Measurements from ENCODE around the gene FAM107B. TPM values are rescaled to one million over a fixed set of nuclear protein-coding genes. Genes with fewer than 3 reads are reported as not detected.

FAM107B gene
- total and polyA plus RNA-seq, 10 of the 15 experiments (the other 5 are each of a cell fraction or from before 2014, with no cell fraction given) = 22.9 to 162 (median 86.6) TPM

GRCh38 chr10:14478604-14479003, 296.1 kb downstream of the FAM107B start:
- DNase-seq (ENCODE audit: low read depth, low spot score) (no peak), FAIRE-seq (no peak), ATAC-seq (peak; percentile 69)
- ChIA-PET SMC1A (ENCODE audit: uncharacterized antibody, unreplicated experiment) (interaction anchor here (7.4 kb wide), 1 partner anchor 280 kb away, joined by 52 read pairs; no protein-coding TSS in a partner anchor), POLR2A (interaction anchor here (0.6 kb wide), 1 partner anchor 282 kb away, joined by 3 read pairs; no protein-coding TSS in a partner anchor), CTCF (interaction anchor here (0.6 to 6.0 kb wide), 5 partner anchors 15 to 695 kb away, joined by 3 to 63 read pairs (median 3); no protein-coding TSS in a partner anchor), RAD21 (ENCODE audit: unreplicated experiment) (interaction anchor here (1.0 to 4.5 kb wide), 3 partner anchors 278 to 283 kb away, joined by 4 to 27 read pairs (median 4); no protein-coding TSS in a partner anchor)
- H3K27ac ChIP-seq (ENCODE audit: control insufficient read depth, insufficient read depth) = no peak overlapping the region
- no peak overlapping the region for H3K4me2 ChIP-seq (ENCODE audit: control insufficient read depth, insufficient read depth)
- TF ChIP-seq, protein P1, sequence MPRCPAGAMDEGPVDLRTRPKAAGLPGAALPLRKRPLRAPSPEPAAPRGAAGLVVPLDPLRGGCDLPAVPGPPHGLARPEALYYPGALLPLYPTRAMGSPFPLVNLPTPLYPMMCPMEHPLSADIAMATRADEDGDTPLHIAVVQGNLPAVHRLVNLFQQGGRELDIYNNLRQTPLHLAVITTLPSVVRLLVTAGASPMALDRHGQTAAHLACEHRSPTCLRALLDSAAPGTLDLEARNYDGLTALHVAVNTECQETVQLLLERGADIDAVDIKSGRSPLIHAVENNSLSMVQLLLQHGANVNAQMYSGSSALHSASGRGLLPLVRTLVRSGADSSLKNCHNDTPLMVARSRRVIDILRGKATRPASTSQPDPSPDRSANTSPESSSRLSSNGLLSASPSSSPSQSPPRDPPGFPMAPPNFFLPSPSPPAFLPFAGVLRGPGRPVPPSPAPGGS (IDR thresholded peaks at IDR 0.05; ENCODE audit: borderline replicate concordance, insufficient read depth, low read depth, low read length, poor library complexity, severe bottlenecking) = no peak
- peak; percentile 71 for TF ChIP-seq SMC3 (IDR thresholded peaks at IDR 0.05; ENCODE audit: borderline replicate concordance, low read length)
- no peak for TF ChIP-seq ZSCAN29 (IDR thresholded peaks at IDR 0.05)
- no peak for TF ChIP-seq GATAD2B (conservative IDR thresholded peaks at IDR 0.05; ENCODE audit: low read depth)
- TF ChIP-seq FOXM1 (IDR thresholded peaks at IDR 0.05; ENCODE audit: low read depth, low read length) = no peak
- no peak for TF ChIP-seq CHD1 (IDR thresholded peaks at IDR 0.05; ENCODE audit: low read depth, low read length)
- 0 out of 2 replicates have a peak, but pooled peaks have one; percentile 25 for TF ChIP-seq YY1 (IDR thresholded peaks at IDR 0.05; ENCODE audit: low read depth, low read length)
- TF ChIP-seq RAD21 (IDR thresholded peaks at IDR 0.05; ENCODE audit: insufficient read depth, low read depth, low read length) = peak; percentile 63
- TF ChIP-seq MTA3 (IDR thresholded peaks at IDR 0.05; ENCODE audit: borderline replicate concordance, low read length) = no peak
- TF ChIP-seq CTCF (IDR thresholded peaks at IDR 0.05 in 2 of 3, conservative IDR thresholded peaks at IDR 0.05 in 1 of 3; ENCODE audit: control insufficient read depth in 2 of 3, extremely low read depth in 1 of 3, insufficient read depth in 1 of 3, low read depth in 3 of 3, low read length in 3 of 3) = peak; percentile 45 to 64 (median 56); a peak in 5 of 6 replicates
- 0% methylated on average over 3 of the region's 3 CpGs for WGBS (ENCODE audit: insufficient coverage, insufficient replicate concordance, low lambda C conversion rate, missing lambda C conversion rate)
- no peaks in the 10 kb centered on the region for H3K79me2 ChIP-seq (ENCODE audit: control insufficient read depth, insufficient read depth, low read length)
- no peak overlapping the region for H3K4me3 ChIP-seq
- peaks cover 0 to 2% of the 10 kb centered on the region in 2 experiments; a peak in 1 of 4 replicates for H3K27me3 ChIP-seq (replicated peaks in 1 of 2; ENCODE audit: control insufficient read depth in 2 of 2, insufficient read depth in 2 of 2, low read length in 1 of 2)
- in situ Hi-C loops (cut with MboI) = no loop called here
- H4K20me1 ChIP-seq (ENCODE audit: control insufficient read depth, insufficient read depth) = no peaks in the 10 kb centered on the region
- BruUV-seq (replicated peaks) = no TSS peak
- H3K9me3 ChIP-seq (replicated peaks; ENCODE audit: control insufficient read depth, insufficient read depth, low read length) = no peaks in the 10 kb centered on the region
- no peak overlapping the region for H2AFZ ChIP-seq (ENCODE audit: control insufficient read depth, low read depth, low read length)
- no peaks in the 10 kb centered on the region for H3K36me3 ChIP-seq (ENCODE audit: control insufficient read depth in 2 of 2, insufficient read depth in 2 of 2, low read length in 1 of 2)
- intact Hi-C loops (cut with micrococcal nuclease; ENCODE audit: unreplicated experiment) = loop anchor here (1.0 kb wide), 1 partner anchor 281 kb away; no protein-coding TSS in a partner anchor
- no peaks in the 10 kb centered on the region for H3K4me1 ChIP-seq (ENCODE audit: control insufficient read depth, insufficient read depth, low read length)
- H3K9ac ChIP-seq (ENCODE audit: control insufficient read depth, insufficient read depth, low read length) = no peak overlapping the region

Measured in GM12878 (cell line).